ENCODE results near the gene NFATC3. TPM values are rescaled to one million over a fixed set of nuclear protein-coding genes. Genes with fewer than 3 reads are reported as not detected.
"Not testable (repeated sequence)": the region's sequence is repeated elsewhere in the genome, so short reads cannot be mapped to it uniquely, and the experiment has no call there.

Gene NFATC3
- total RNA-seq, 1 donor from 2014 or later: 42.0 TPM

DNA sequence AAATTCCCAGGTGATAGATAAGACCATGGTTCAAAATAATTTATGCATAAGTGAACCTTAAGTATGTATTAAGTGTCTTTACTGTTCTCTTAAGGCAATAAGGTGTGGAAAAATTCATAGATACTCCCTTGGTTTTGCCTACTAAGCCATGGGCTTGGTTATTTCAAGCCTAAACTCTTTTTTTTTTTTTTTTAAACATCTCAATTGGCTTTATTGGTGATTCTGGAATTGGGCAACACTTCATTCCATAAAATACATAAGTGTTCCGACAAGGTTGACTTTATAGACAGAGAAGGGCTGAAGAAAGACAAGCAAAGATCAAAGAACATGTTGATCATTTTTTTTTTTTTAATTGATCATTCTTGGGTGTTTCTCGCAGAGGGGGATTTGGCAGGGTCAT is 77.2 kb downstream of the NFATC3 start:
- no peaks in the 10 kb centered on the region for H3K9me3 Mint-ChIP-seq (ENCODE audit: unreplicated experiment)
- no peak for TF ChIP-seq CTCF (IDR thresholded peaks at IDR 0.05)
- no peak overlapping the region for H3K4me3 Mint-ChIP-seq (ENCODE audit: unreplicated experiment)

GRCh38 chr16:68163275-68163674 is 78.1 kb downstream of the NFATC3 start:
- H3K4me1 Mint-ChIP-seq (ENCODE audit: unreplicated experiment); DNase-seq (ENCODE audit: extremely low spot score, unreplicated experiment); H3K9me3 Mint-ChIP-seq (ENCODE audit: unreplicated experiment); H3K27ac Mint-ChIP-seq (ENCODE audit: unreplicated experiment); H3K27me3 Mint-ChIP-seq (ENCODE audit: unreplicated experiment); H3K4me3 Mint-ChIP-seq (ENCODE audit: unreplicated experiment): not testable (repeated sequence)
- H3K36me3 Mint-ChIP-seq (ENCODE audit: unreplicated experiment): peaks cover 18% of the 10 kb centered on the region

More for the DNA sequence above, 77.2 kb downstream of the NFATC3 start:
- peaks cover under 1% of the 10 kb centered on the region for H3K4me1 Mint-ChIP-seq (ENCODE audit: unreplicated experiment)
- DNase-seq (ENCODE audit: extremely low spot score, unreplicated experiment): no peak
- H3K27ac Mint-ChIP-seq (ENCODE audit: unreplicated experiment): no peak overlapping the region
- H3K36me3 Mint-ChIP-seq (ENCODE audit: unreplicated experiment): peaks cover 18% of the 10 kb centered on the region
- no peaks in the 10 kb centered on the region for H3K27me3 Mint-ChIP-seq (ENCODE audit: unreplicated experiment)

GRCh38 chr16:68166264-68166663 is 81.1 kb downstream of the NFATC3 start:
- H3K36me3 Mint-ChIP-seq (ENCODE audit: unreplicated experiment): peaks cover 15% of the 10 kb centered on the region
- no peak for DNase-seq (ENCODE audit: extremely low spot score, unreplicated experiment)
- no peaks in the 10 kb centered on the region for H3K27me3 Mint-ChIP-seq (ENCODE audit: unreplicated experiment)
- H3K4me3 Mint-ChIP-seq (ENCODE audit: unreplicated experiment): no peak overlapping the region
- H3K9me3 Mint-ChIP-seq (ENCODE audit: unreplicated experiment): no peaks in the 10 kb centered on the region
- H3K4me1 Mint-ChIP-seq (ENCODE audit: unreplicated experiment): no peaks in the 10 kb centered on the region
- H3K27ac Mint-ChIP-seq (ENCODE audit: unreplicated experiment): no peak overlapping the region
- no peak for TF ChIP-seq CTCF (IDR thresholded peaks at IDR 0.05)

DNA sequence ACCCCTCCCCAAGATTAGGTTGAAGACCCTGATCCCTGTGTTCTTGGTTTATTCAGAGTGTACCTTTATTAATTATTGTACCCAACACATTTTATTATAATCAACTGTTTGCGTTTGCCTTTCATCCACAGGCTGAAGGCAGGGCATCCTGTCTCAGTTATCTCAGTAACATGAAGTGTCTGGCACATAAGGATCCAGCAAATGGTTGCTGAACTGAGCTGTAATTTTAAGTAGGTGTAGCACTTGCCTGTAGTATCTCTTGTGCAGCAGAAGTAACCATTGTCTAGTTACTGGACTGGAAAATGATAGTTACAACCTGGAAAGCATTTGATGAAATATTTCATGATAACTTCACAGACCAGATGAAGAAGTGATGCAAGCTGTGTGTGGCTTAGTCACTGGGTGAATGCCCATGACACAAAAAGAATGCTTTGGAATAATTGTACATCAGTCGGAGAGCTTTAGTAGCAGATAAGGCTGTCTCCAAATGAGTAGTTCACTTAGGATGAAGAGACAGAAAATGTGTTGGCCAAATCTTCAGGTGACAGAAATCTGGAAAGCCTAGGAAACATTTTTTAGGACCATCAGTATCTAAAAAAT is 94.1 kb downstream of the NFATC3 start:
- Mint-ChIP-seq H3K36me3 (ENCODE audit: unreplicated experiment) (peaks cover 38% of the 10 kb centered on the region), H3K4me3 (ENCODE audit: unreplicated experiment) (no peak overlapping the region), H3K4me1 (ENCODE audit: unreplicated experiment) (no peaks in the 10 kb centered on the region), H3K27ac (ENCODE audit: unreplicated experiment) (no peak overlapping the region), H3K9me3 (ENCODE audit: unreplicated experiment) (no peaks in the 10 kb centered on the region), H3K27me3 (ENCODE audit: unreplicated experiment) (no peaks in the 10 kb centered on the region)
- no peak for DNase-seq (ENCODE audit: extremely low spot score, unreplicated experiment)
- TF ChIP-seq CTCF (IDR thresholded peaks at IDR 0.05): no peak

GRCh38 chr16:68179855-68180254 is 94.7 kb downstream of the NFATC3 start:
- H3K36me3 Mint-ChIP-seq (ENCODE audit: unreplicated experiment): peaks cover 37% of the 10 kb centered on the region
- no peak overlapping the region for H3K27ac Mint-ChIP-seq (ENCODE audit: unreplicated experiment)
- no peaks in the 10 kb centered on the region for H3K4me1 Mint-ChIP-seq (ENCODE audit: unreplicated experiment)
- no peak for TF ChIP-seq CTCF (IDR thresholded peaks at IDR 0.05)
- DNase-seq (ENCODE audit: extremely low spot score, unreplicated experiment): no peak
- no peaks in the 10 kb centered on the region for H3K9me3 Mint-ChIP-seq (ENCODE audit: unreplicated experiment)
- no peak overlapping the region for H3K4me3 Mint-ChIP-seq (ENCODE audit: unreplicated experiment)
- H3K27me3 Mint-ChIP-seq (ENCODE audit: unreplicated experiment): no peaks in the 10 kb centered on the region

GRCh38 chr16:68183046-68183445 is 97.9 kb downstream of the NFATC3 start:
- Mint-ChIP-seq H3K27ac (ENCODE audit: unreplicated experiment) (no peak overlapping the region), H3K4me3 (ENCODE audit: unreplicated experiment) (no peak overlapping the region), H3K36me3 (ENCODE audit: unreplicated experiment) (peaks cover 35% of the 10 kb centered on the region), H3K4me1 (ENCODE audit: unreplicated experiment) (no peaks in the 10 kb centered on the region), H3K27me3 (ENCODE audit: unreplicated experiment) (no peaks in the 10 kb centered on the region), H3K9me3 (ENCODE audit: unreplicated experiment) (no peaks in the 10 kb centered on the region)
- no peak for TF ChIP-seq CTCF (IDR thresholded peaks at IDR 0.05)
- no peak for DNase-seq (ENCODE audit: extremely low spot score, unreplicated experiment)

All from osteocyte (in vitro differentiated cells).